GM19395 (cell line): ENCODE measurements around the gene SLC25A17.
"Not testable (repeated sequence)": the region's sequence is repeated elsewhere in the genome, so short reads cannot be mapped to it uniquely, and the experiment has no call there.

ENCODE experiments used
- ATAC-seq: cut with Tn5 transposase; IDR thresholded peaks from one replicate; pipeline ENCODE4 v1.9.1; 2021; ENCODE audit warnings: mild to moderate bottlenecking, moderate library complexity; ENCODE audit not compliant: unreplicated experiment

Gene SLC25A17

GRCh38 chr22:40819599-40820140 is 524 bp upstream of the SLC25A17 start:
- no peak for ATAC-seq

DNA sequence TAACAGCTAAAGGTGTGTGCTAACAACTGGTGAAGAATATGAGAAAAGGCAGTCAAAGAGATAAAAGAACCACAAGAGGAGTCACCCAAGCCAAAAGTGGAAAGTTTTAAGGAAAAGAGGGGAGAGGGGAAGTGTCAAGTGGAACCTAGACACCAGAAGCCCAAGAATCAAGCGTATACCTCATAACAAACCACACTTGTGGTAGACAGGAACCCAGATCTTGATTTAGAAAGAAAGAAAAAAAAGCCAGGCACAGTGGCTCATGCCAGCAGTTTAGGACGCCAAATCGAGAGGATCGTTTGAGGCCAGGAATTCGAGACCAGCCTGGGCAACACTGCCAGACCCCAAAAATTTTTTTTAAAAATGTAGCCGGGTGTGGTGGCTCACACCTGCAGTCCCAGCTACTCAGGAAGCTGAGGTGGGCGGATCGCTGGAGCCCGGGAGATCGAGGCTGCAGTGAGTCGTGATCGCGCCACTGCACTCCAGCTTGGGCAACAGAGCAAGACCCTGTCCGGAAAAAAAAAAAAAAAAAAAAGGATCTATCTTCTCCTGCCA is 877 bp downstream of the SLC25A17 start:
- peak; percentile 21 for ATAC-seq

DNA sequence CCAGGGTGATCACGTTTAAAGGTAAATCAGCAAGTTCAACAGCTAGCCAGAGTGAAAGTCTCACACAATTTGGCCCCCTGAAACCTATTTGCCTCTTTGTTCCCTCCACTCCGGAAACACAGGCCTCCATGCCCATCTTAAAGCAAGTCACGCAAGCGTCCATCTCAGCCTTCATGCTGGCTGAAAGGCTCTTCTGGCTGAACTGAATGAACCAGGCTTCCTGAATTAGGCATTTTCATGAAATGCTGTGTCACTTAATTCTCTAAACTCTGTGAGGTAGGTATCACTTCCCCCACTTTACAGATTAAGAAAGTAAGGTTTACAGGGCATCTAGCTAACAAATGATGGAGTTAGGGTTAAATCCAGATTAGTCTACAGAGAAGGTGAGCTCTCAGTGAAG is 1.4 kb downstream of the SLC25A17 start:
- ATAC-seq: no peak

GRCh38 chr22:40813912-40814315 is 5.2 kb downstream of the SLC25A17 start:
- no peak for ATAC-seq

DNA sequence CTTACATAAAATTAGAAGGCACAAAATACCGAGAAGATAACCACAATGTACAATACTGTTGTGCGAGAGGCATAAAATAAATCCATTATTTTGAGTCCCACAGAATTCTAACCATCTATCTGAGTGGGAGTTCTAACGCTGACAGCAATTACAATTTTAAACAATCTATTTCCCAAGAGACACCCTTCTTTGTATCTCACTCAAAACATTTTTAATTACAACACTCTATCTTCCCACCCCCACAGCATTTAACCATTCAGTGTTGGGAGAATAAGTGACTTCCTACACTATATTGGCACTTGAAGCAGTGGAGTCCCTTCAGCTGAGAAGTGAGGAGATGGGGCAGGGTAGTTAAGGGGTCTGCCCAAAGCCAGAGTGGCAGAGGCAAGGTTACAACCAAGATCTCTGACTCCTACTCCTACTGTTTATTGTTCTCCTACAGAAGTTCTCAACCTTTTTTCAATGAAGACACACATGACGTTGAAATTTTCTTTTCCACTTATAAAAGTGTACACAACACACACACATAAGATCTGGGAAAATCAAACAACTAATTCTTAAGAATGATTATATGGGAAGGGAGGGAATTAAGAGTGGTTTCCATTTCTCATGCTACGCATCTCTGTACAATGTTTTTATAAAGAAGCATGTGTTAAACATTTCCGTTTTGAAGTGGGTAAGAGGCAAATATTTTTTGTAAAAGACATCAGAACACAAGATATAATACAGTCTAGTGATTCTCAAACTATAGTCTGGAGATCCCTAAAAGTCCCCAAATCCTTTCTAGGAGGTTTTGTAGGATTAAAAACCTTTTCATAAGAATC is 10.9 kb downstream of the SLC25A17 start:
- ATAC-seq: no peak

- ATAC-seq: no peak
These were observed 12.4 kb downstream of the SLC25A17 start for GRCh38 chr22:40806711-40807110.

DNA sequence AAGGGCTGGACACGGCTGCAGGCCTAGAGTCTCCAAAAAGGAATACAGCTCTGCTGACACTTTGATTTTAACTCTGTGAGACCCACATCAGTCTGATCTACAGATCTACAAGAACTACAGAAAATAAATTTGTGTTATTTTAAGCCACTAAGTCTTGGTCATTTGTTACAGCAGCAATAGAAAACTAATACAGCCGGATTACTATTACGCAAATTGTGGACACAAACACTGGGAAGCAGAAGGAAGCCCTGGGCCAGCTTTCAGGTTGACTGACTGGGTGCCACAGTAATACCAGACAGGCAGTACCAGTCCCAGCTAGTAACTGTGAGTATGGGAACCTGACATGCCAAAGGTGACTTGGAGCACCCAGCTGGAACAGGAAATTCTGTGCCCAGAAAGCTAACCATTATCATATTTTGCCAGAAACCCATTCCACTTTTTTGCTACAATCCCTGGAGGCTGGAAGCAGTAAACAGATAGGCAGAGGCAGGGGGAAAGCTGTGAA is 13.4 kb downstream of the SLC25A17 start:
- no peak for ATAC-seq

DNA sequence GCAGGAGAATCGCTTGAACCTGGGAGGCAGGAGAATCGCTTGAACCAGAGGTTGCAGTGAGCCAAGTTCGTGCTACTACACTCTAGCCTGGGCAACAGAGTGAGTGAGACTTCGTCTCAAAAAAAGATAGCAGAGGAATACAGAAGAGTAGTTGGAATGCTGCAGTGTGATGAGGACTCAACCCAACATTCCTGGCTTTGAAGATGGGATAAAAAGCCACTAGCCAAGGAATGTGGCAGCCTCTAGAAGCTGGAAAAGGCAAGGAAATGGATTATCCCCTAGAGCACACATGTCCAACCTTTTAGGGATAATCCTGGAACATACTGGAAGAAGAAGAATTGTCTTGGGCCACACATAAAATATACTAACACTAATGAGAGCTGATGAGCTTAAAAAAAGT is 13.9 kb downstream of the SLC25A17 start:
- no peak for ATAC-seq

DNA sequence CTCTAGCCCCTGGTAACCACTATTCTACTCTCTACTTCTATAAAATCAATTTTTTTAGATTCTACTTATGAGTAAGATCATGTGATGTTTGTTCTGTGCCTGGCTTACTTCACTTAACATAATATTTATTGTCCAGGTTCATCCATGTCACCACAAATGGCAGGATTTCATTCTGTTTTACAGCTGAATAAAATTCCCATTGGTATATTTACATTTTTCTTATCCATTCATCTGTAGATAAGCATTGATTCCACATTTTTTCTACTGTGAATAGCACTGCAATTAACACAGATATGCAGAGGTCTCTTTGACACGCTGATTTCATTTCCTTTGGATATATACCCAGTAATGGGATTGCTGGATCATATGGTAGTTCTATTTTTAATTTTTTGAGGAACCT is 15.8 kb downstream of the SLC25A17 start:
- no peak for ATAC-seq

GRCh38 chr22:40799008-40799407 is 20.1 kb downstream of the SLC25A17 start:
- no peak for ATAC-seq

DNA sequence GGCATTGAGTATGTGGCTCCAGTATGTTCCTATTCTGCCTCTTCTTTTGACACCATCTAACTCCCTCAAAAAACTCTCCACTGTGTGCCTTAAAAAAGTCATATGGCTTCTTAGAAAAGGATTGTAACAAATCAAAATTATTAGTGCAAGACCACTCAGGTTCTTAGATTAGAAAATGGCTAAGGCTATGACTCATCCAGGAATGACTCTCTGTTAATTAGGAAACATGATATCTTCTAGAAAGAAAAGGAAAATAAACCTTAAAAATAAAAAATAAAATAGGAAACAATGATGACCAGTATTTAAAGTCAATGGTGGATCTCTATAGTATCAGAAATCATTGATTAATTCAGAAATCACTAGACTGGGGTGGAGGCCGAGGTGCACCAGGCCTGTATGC is 21.7 kb downstream of the SLC25A17 start:
- ATAC-seq: no peak

DNA sequence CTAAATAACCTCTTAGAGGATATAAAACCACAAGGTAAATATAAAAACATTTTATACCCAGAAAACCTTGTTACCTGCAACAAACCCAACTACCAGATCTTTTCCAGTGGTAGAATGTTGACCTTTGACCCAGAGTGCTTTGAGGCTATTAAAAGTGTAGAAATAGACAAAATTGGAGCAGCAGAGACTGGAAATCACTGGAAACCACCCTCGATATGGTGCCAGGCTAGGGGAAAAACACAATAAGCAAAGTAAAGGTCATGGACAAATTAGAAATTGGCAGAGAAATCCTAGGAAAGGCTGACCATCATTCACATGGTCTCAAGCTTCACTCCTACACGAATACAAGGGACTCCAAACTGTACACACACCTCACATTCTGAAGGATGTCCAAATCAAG is 26.7 kb downstream of the SLC25A17 start:
- no peak for ATAC-seq

DNA sequence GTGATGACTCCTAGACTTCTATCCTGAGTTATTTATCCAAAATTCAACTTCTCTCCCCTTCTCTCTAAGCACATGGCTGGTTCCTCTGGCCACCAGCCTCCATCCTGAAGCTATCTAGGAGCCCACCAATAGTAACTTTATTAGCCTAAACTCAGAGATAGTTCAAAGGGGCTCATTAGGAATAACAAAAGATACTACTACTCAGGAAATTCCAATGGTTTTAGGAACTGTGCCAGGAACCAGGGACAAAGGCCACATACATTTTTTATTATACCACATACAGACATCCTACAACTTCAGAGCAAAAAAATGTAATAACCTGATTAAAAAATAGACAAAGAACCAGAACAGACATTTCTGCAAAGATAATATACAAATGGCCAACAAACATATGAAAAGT is 27.9 kb downstream of the SLC25A17 start:
- ATAC-seq: no peak

- no peak for ATAC-seq
These were observed 30.0 kb downstream of the SLC25A17 start for GRCh38 chr22:40789131-40789530.

GRCh38 chr22:40782521-40782920 is 36.6 kb downstream of the SLC25A17 start:
- no peak for ATAC-seq

- ATAC-seq: not testable (repeated sequence)
These were observed 37.4 kb downstream of the SLC25A17 start for GRCh38 chr22:40781749-40782148.

GRCh38 chr22:40769761-40770160 is 49.4 kb downstream of the SLC25A17 start:
- ATAC-seq: no peak

DNA sequence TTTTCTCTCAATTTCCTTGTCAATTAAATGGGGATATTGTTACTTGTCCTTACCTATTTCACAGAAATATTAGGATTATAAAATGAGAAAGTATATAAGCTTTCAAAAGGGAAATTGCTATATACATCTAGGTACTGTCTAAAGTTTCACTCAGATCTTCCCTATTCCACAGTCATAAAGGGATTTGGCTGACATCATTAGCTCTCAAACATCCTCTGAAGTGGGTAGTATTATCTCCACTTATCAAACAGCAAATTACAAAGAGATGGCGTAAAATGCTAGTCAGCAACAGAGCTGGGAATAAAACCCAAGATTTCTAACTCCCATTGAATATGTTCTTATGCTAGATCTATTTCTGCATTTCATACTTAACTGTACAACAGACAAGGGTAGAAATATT is 50.9 kb downstream of the SLC25A17 start:
- no peak for ATAC-seq

DNA sequence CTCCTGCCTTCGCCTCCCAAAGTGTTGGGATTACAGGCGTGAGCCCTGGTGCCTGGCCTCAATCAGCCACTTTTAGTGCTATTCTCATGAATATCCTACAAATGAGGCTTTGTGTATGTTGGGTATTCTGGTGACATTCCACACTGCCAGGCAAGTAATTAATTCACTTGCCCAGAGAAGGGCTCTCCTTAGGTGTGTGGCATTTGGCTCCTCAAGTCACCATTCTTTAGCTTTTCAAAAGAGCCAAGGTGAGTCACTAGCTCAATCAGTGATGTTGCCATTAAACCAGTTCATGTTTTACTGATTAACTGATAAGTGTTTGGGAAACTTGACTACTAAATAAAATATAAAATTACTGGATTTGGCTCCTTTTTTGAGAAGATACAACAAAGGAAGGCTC is 52.2 kb downstream of the SLC25A17 start:
- ATAC-seq: no peak

DNA sequence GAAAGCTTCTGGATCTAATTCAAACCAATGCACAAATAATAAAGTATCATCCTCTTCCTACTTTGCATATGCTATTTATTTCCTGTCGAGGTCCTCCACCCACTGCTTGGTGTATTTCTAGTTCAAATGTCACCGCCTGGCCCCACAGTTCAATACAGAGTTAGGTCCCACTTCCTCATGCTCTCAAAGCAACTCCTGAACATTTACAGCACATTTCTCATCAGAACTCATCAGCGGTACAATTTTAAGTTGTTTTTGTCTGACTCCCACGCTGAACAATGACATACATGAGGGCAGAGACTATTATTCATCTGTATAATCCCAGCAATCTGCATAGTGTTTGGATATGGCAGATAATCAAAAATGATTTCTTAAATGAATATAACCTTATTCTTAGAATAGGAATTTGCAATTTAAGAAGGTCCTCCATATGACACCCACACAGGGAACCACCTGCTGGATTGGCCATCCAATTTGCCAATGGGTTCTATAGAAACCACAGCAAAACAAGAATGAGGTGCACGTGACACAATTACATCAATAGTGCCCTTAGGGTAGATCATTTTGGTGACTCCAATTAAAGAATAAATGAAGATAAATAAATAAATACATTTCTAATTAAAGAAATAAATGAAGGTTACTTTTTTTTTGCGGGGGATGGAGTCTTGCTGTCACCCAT is 54.2 kb downstream of the SLC25A17 start:
- no peak for ATAC-seq

DNA sequence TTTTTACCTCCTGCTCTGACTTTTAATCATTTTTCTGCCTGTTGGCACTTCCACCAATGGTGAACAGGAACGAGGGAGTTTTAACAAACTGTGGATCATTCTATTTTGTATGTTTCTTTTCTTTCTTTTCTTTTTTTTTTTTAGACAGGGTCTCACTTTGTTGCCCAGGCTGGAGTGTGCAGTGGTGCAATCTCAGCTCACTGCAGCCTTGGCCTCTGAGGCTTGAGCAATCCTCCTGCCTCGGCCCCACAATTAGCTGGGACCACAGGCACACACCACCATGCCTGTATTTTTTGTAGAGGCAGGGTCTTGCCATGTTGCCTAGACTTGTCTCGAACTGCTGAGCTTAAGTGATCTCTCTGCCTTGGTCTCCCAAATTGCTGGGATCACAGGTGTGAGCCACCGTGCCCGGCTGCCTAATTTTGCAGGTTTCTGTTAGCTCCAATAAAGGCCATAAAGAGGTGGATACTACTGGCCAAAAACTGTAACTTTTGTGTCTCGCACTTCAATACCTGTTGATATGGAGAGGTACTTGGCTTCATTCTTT is 59.8 kb downstream of the SLC25A17 start:
- no peak for ATAC-seq
